K562 (cell line): ENCODE results near the gene TXNIP. TPM values are rescaled to one million over a fixed set of nuclear protein-coding genes. Genes with fewer than 3 reads are reported as not detected.

Experiments used
- ATF3 ChIP-seq, 2 experiments: fragments of 450-650 bp in 1 of 2; sonication (generic) in 1 of 2; formaldehyde crosslinking in 1 of 2; IDR thresholded peaks in 1 of 2; conservative IDR thresholded peaks in 1 of 2; 2 replicates each; pipeline versions ENCODE4 v1.6.1 to v1.8.1; 2016 to 2023; ENCODE audit warnings: mild to moderate bottlenecking in 2 of 2, moderate library complexity in 2 of 2, inconsistent platforms in 1 of 2, missing genetic modification reagents in 1 of 2
- CTCFL ChIP-seq: IDR thresholded peaks from 2 replicates; pipeline ENCODE4 v1.6.1; 2011; ENCODE audit warnings: borderline replicate concordance, low read depth, mild to moderate bottlenecking, moderate library complexity, low read length; ENCODE audit not compliant: insufficient read depth, poor library complexity, severe bottlenecking
- CUX1 ChIP-seq: fragments of 200-800 bp; sonication (Bioruptor generic); IDR thresholded peaks from 2 replicates; pipeline ENCODE4 v1.6.1; 2016; ENCODE audit warnings: missing genetic modification characterization, missing compliant biosample characterization
- FOSL1 ChIP-seq: fragments of 200-800 bp; sonication (Bioruptor generic); conservative IDR thresholded peaks from 2 replicates; pipeline ENCODE4 v1.6.1; 2016; ENCODE audit warnings: missing genetic modification characterization, missing compliant biosample characterization
- HDGF ChIP-seq: fragments of 450-650 bp; IDR thresholded peaks from 2 replicates; pipeline ENCODE4 v1.6.1; 2016
- HIVEP1 ChIP-seq: fragments of 250-450 bp; sonication (Bioruptor Pico); IDR thresholded peaks from 2 replicates; pipeline ENCODE4 v1.4.0; 2020; ENCODE audit warnings: mild to moderate bottlenecking
- KAT7 ChIP-seq: sonication (generic); formaldehyde crosslinking; IDR thresholded peaks from 2 replicates; pipeline ENCODE4 v1.8.0; 2022; ENCODE audit warnings: missing genetic modification reagents, mild to moderate bottlenecking, borderline replicate concordance
- KDM1A ChIP-seq, 2 experiments: fragments of 450-650 bp; IDR thresholded peaks; 2 replicates each; pipeline ENCODE4 v1.6.1; 2016; ENCODE audit warnings: mild to moderate bottlenecking in 2 of 2
- MYNN ChIP-seq, 2 experiments: sonication (generic); formaldehyde crosslinking in 1 of 2; IDR thresholded peaks; 2 replicates each; pipeline versions ENCODE4 v1.5.0 to v1.6.1; 2016 to 2020; ENCODE audit warnings: antibody characterized with exemption in 1 of 2, missing genetic modification reagents in 1 of 2
- NFIC ChIP-seq: fragments of 450-650 bp; IDR thresholded peaks from 2 replicates; pipeline ENCODE4 v1.6.1; 2017; ENCODE audit warnings: mild to moderate bottlenecking, inconsistent platforms
- PML ChIP-seq: IDR thresholded peaks from 2 replicates; pipeline ENCODE4 v1.6.1; 2012; ENCODE audit warnings: low read length, inconsistent platforms
- POLR2A ChIP-seq: fragments of 450-650 bp; conservative IDR thresholded peaks from 2 replicates; pipeline ENCODE4 v1.6.1; 2016
- RB1 ChIP-seq: fragments of 450-650 bp; IDR thresholded peaks from 2 replicates; pipeline ENCODE4 v1.6.1; 2017; ENCODE audit warnings: low read depth, mild to moderate bottlenecking
- RBFOX2 ChIP-seq: fragments of 200-400 bp; formaldehyde crosslinking; IDR thresholded peaks from 2 replicates; pipeline ENCODE4 v1.6.1; 2017; ENCODE audit warnings: low read depth, mild to moderate bottlenecking, low read length, moderate library complexity
- SMARCB1 ChIP-seq: IDR thresholded peaks from 2 replicates; pipeline ENCODE4 v1.6.1; 2011; ENCODE audit warnings: improper control_type of control experiment, low read depth; ENCODE audit not compliant: insufficient read length
- SRF ChIP-seq, 2 experiments: fragments of 250-450, 450-650 bp in 1 of 2; sonication (Bioruptor Pico) in 1 of 2; sonication (generic) in 1 of 2; formaldehyde crosslinking; IDR thresholded peaks; 2 replicates each; pipeline versions ENCODE4 v1.5.0 to v1.5.1; 2020 to 2022; ENCODE audit warnings: mild to moderate bottlenecking in 1 of 2, missing genetic modification reagents in 1 of 2
- TCF3 ChIP-seq: sonication (generic); formaldehyde crosslinking; IDR thresholded peaks from 2 replicates; pipeline ENCODE4 v1.4.0; 2020; ENCODE audit warnings: mild to moderate bottlenecking, missing genetic modification reagents
- ZKSCAN8 ChIP-seq: fragments of 200-800 bp; sonication (Bioruptor generic); IDR thresholded peaks from 2 replicates; pipeline ENCODE4 v1.6.1; 2016; ENCODE audit warnings: missing genetic modification characterization, missing compliant biosample characterization
- polyA plus RNA-seq, 8 experiments: library from polyadenylated mRNA; depleted of rRNA in 4 of 8; stranded (reverse) in 5 of 8; unstranded in 3 of 8; fragments of >200 nt; fragmentation: Nextera tagmentation in 2 of 8; fragmentation: Illumina TruSeq in 1 of 8; extraction: Ambion mirVana in 2 of 8; extraction: Trizol in 1 of 8; gene quantifications; 2 replicates each; pipeline versions ENCODE4 v1.2.1 to v1.2.3, GENCODE V29; 2011 to 2014; ENCODE audit warnings: inconsistent platforms in 1 of 8, missing spikeins in 1 of 8
- total RNA-seq, 7 experiments: library from RNA; depleted of rRNA in 6 of 7; stranded (reverse); fragments of >200 nt in 6 of 7; fragmentation: Illumina TruSeq in 2 of 7; extraction: Trizol in 2 of 7; gene quantifications; 2 replicates each; pipeline versions ENCODE4 v1.2.1 to v1.2.3, GENCODE V29; 2011 to 2021; ENCODE audit warnings: low replicate concordance in 1 of 7

Gene TXNIP
- total and polyA plus RNA-seq, 9 of the 15 experiments (the other 6 are each of a cell fraction or from before 2014, with no cell fraction given) = 120 to 499 (median 257) TPM

- peak; percentile 68 for TF ChIP-seq FOSL1 (tag)
- 0 out of 2 replicates have a peak, but pooled peaks have one; percentile 27 for TF ChIP-seq TCF3
- peak; percentile 39; the same call in 1 of the 2 replicates for TF ChIP-seq HDGF
- 0 out of 2 replicates have a peak, but pooled peaks have one; percentile 13 for TF ChIP-seq RBFOX2
- TF ChIP-seq SMARCB1 = no peak
- TF ChIP-seq CUX1 (CRISPR knock-in tag) = peak; percentile 28; the same call in 1 of the 2 replicates
- 0 out of 2 replicates have a peak, but pooled peaks have one; percentile 5 for TF ChIP-seq HIVEP1
- TF ChIP-seq KDM1A (IDR thresholded peaks at IDR 0.05) = peak; percentile 66
- TF ChIP-seq PML = no peak
- TF ChIP-seq POLR2A = 0 out of 2 replicates have a peak, but pooled peaks have one; percentile 23
- no peak for TF ChIP-seq RB1
- TF ChIP-seq ZKSCAN8 = 0 out of 2 replicates have a peak, but pooled peaks have one; percentile 44
- no peak for TF ChIP-seq MYNN (IDR thresholded peaks at IDR 0.05)
- no peak for TF ChIP-seq MYNN (CRISPR knock-in tag; IDR thresholded peaks at IDR 0.05)
- TF ChIP-seq SRF (CRISPR knock-in tag; IDR thresholded peaks at IDR 0.05) = peak; percentile 87 to 97; a peak in 3 of 4 replicates
- TF ChIP-seq CTCFL = no peak
- no peak for TF ChIP-seq ATF3 (IDR thresholded peaks at IDR 0.05)
- no peak for TF ChIP-seq ATF3 (CRISPR knock-in tag; conservative IDR thresholded peaks at IDR 0.05)
- 0 out of 2 replicates have a peak, but pooled peaks have one; percentile 61 for TF ChIP-seq KAT7
- peak; percentile 52; the same call in 1 of the 2 replicates for TF ChIP-seq NFIC
These were observed 10.6 kb downstream of the TXNIP start (continued) for GRCh38 chr1:145985502-145986439.
